GM12878 (cell line): ENCODE measurements around the gene PLSCR3. TPM values are rescaled to one million over a fixed set of nuclear protein-coding genes. Genes with fewer than 3 reads are reported as not detected.

Experiments
- ATAC-seq: fragments of 200-7000 bp; cut with Tn5 transposase; 3 replicates; pipeline ENCODE4 v1.9.1; 2020; ENCODE audit warnings: mild to moderate bottlenecking, moderate library complexity
- BruUV-seq: library from RNA; stranded (reverse); fragments of 400-500 nt; replicated peaks from 2 replicates; lab custom pipeline; 2021; lab: Mats Ljungman, UMichigan
- CTCF ChIA-PET: fragments of 300-600 bp; sonication (Branson Sonifier 250); formaldehyde crosslinking; extraction: SDS; loops from one replicate; lab custom pipeline; 2021; ENCODE audit warnings: inconsistent platforms; lab: Yijun Ruan, JAX
- POLR2A ChIA-PET: fragments of 350-600 bp; formaldehyde crosslinking; extraction: SDS; loops from one replicate; lab custom pipeline; 2021; ENCODE audit warnings: inconsistent platforms; lab: Charles Lee
- RAD21 ChIA-PET: fragments of 300-600 bp; sonication (Branson Sonifier 250); formaldehyde crosslinking; loops from one replicate; lab custom pipeline; 2023; ENCODE audit warnings: antibody characterized with exemption; ENCODE audit not compliant: unreplicated experiment; lab: Charles Lee
- SMC1A ChIA-PET: fragments of 300-600 bp; sonication (Branson Sonifier 250); formaldehyde crosslinking; loops from one replicate; lab custom pipeline; 2023; ENCODE audit not compliant: unreplicated experiment, uncharacterized antibody; lab: Charles Lee
- DNase-seq: peaks from one replicate; pipeline ENCODE4 v3.0.0-alpha.2; 2011; ENCODE audit warnings: low read depth, low spot score
- FAIRE-seq: peaks from 3 replicates; lab custom pipeline; 2011; peaks lifted over from hg19 to GRCh38; lab: Jason Lieb, UNC
- H2AFZ ChIP-seq: 2 replicates; pipeline ENCODE4 v1.6.0; 2011; ENCODE audit warnings: low read depth, low read length, control low read depth; ENCODE audit not compliant: control insufficient read depth
- H3K27ac ChIP-seq: 2 replicates; pipeline ENCODE4 v1.5.1; 2011; ENCODE audit warnings: control low read depth; ENCODE audit not compliant: control insufficient read depth, insufficient read depth
- H3K27me3 ChIP-seq, 2 experiments: replicated peaks in 1 of 2; 2 replicates each; pipeline versions ENCODE4 v1.6.0 to v1.6.1; 2011; ENCODE audit warnings: low read length in 1 of 2; ENCODE audit not compliant: control insufficient read depth in 2 of 2, insufficient read depth in 2 of 2
- H3K36me3 ChIP-seq, 2 experiments: 2 replicates each; pipeline ENCODE4 v1.5.1; 2011; ENCODE audit warnings: low read length in 1 of 2; ENCODE audit not compliant: control insufficient read depth in 2 of 2, insufficient read depth in 2 of 2
- H3K4me1 ChIP-seq: 2 replicates; pipeline ENCODE4 v1.6.1; 2011; ENCODE audit warnings: mild to moderate bottlenecking, low read length, moderate library complexity, mixed read lengths; ENCODE audit not compliant: control insufficient read depth, insufficient read depth
- H3K4me2 ChIP-seq: 2 replicates; pipeline ENCODE4 v1.6.0; 2011; ENCODE audit warnings: control low read depth; ENCODE audit not compliant: control insufficient read depth, insufficient read depth
- H3K4me3 ChIP-seq: fragments of 200-600 bp; sonication (generic); 2 replicates; pipeline ENCODE4 v1.5.1; 2016
- H3K79me2 ChIP-seq: 2 replicates; pipeline ENCODE4 v1.6.0; 2011; ENCODE audit warnings: low read length; ENCODE audit not compliant: control insufficient read depth, insufficient read depth
- H3K9ac ChIP-seq: 2 replicates; pipeline ENCODE4 v1.8.0; 2011; ENCODE audit warnings: low read length, control low read depth, mixed read lengths; ENCODE audit not compliant: control insufficient read depth, insufficient read depth
- H3K9me3 ChIP-seq: replicated peaks from 3 replicates; pipeline ENCODE4 v1.5.1; 2011; ENCODE audit warnings: mild to moderate bottlenecking, low read length; ENCODE audit not compliant: control insufficient read depth, insufficient read depth
- H4K20me1 ChIP-seq: 2 replicates; pipeline ENCODE4 v1.6.0; 2011; ENCODE audit not compliant: control insufficient read depth, insufficient read depth
- BMI1 ChIP-seq: fragments of 450-650 bp; IDR thresholded peaks from 2 replicates; pipeline ENCODE4 v1.6.1; 2016; ENCODE audit warnings: mild to moderate bottlenecking, moderate library complexity, borderline replicate concordance
- CBX3 ChIP-seq: fragments of 200-600 bp; sonication (generic); IDR thresholded peaks from 2 replicates; pipeline ENCODE4 v1.6.1; 2016; ENCODE audit warnings: low read depth, borderline replicate concordance
- CUX1 ChIP-seq: IDR thresholded peaks from 2 replicates; pipeline ENCODE4 v1.6.1; 2012; ENCODE audit warnings: improper control_type of control experiment, low read depth, low read length; ENCODE audit not compliant: insufficient replicate concordance
- IRF3 ChIP-seq: fragments of 450-650 bp; IDR thresholded peaks from 2 replicates; pipeline ENCODE4 v1.6.1; 2014; ENCODE audit warnings: mild to moderate bottlenecking
- JUNB ChIP-seq: IDR thresholded peaks from 2 replicates; pipeline ENCODE4 v1.6.1; 2016; ENCODE audit warnings: antibody characterized with exemption, mild to moderate bottlenecking
- LARP7 ChIP-seq: fragments of 450-650 bp; IDR thresholded peaks from 2 replicates; pipeline ENCODE4 v1.6.1; 2017; ENCODE audit warnings: mild to moderate bottlenecking
- RAD21 ChIP-seq: IDR thresholded peaks from 2 replicates; pipeline ENCODE4 v1.6.1; 2011; ENCODE audit warnings: mild to moderate bottlenecking, low read depth, low read length, moderate library complexity; ENCODE audit not compliant: insufficient read depth
- RB1 ChIP-seq: fragments of 450-650 bp; formaldehyde crosslinking; IDR thresholded peaks from 2 replicates; pipeline ENCODE4 v1.6.1; 2017; ENCODE audit warnings: mild to moderate bottlenecking, borderline replicate concordance
- RUNX3 ChIP-seq: IDR thresholded peaks from 2 replicates; pipeline ENCODE4 v1.6.1; 2012; ENCODE audit warnings: low read length, inconsistent platforms
- SMC3 ChIP-seq: IDR thresholded peaks from 2 replicates; pipeline ENCODE4 v1.6.1; 2011; ENCODE audit warnings: low read length, improper control_type of control experiment, borderline replicate concordance
- SPI1 ChIP-seq: IDR thresholded peaks from 2 replicates; pipeline ENCODE4 v1.6.1; 2011; ENCODE audit warnings: low read depth, mild to moderate bottlenecking, low read length, moderate library complexity, borderline replicate concordance; ENCODE audit not compliant: insufficient read depth
- STAT1 ChIP-seq: fragments of 450-650 bp; conservative IDR thresholded peaks from 2 replicates; pipeline ENCODE4 v1.6.1; 2014; ENCODE audit warnings: antibody characterized with exemption, mild to moderate bottlenecking
- STAT3 ChIP-seq: IDR thresholded peaks from 2 replicates; pipeline ENCODE4 v1.6.1; 2011; ENCODE audit warnings: low read depth, low read length, improper control_type of control experiment
- SUPT20H ChIP-seq: IDR thresholded peaks from 2 replicates; pipeline ENCODE4 v1.6.1; 2011; ENCODE audit warnings: low read depth, mild to moderate bottlenecking, low read length, moderate library complexity, borderline replicate concordance; ENCODE audit not compliant: control insufficient read depth
- TARDBP ChIP-seq: IDR thresholded peaks from 2 replicates; pipeline ENCODE4 v1.6.1; 2016; ENCODE audit warnings: borderline replicate concordance
- TCF3 ChIP-seq: IDR thresholded peaks from 2 replicates; pipeline ENCODE4 v1.6.1; 2012; ENCODE audit warnings: low read depth, mild to moderate bottlenecking, low read length, borderline replicate concordance; ENCODE audit not compliant: insufficient read depth
- WRNIP1 ChIP-seq: IDR thresholded peaks from 2 replicates; pipeline ENCODE4 v1.6.1; 2011; ENCODE audit warnings: low read depth, low read length, improper control_type of control experiment, borderline replicate concordance
- ZNF207 ChIP-seq: fragments of 450-650 bp; IDR thresholded peaks from 2 replicates; pipeline ENCODE4 v1.6.1; 2014; ENCODE audit warnings: antibody characterized with exemption, mild to moderate bottlenecking, borderline replicate concordance
- ZZZ3 ChIP-seq: IDR thresholded peaks from 2 replicates; pipeline ENCODE4 v1.6.1; 2011; ENCODE audit warnings: low read depth; ENCODE audit not compliant: control insufficient read depth, insufficient read length
- WGBS: methylation state at CpG from one replicate; pipeline ENCODE4 v1.1.6; 2016; ENCODE audit warnings: low lambda C conversion rate; ENCODE audit not compliant: insufficient replicate concordance, insufficient coverage; ENCODE audit errors: missing lambda C conversion rate; 5-methylcytosine and 5-hydroxymethylcytosine counted together
- in situ Hi-C: fragments of 300-500 bp; cut with MboI; formaldehyde crosslinking; loops from 9 replicates; pipeline ENCODE4 v1.14.3; 2018; ENCODE audit warnings: mixed read lengths
- intact Hi-C: fragments of 100-400 bp; cut with micrococcal nuclease; formaldehyde crosslinking; loops from one replicate; pipeline ENCODE4 v1.14.2; 2022; ENCODE audit not compliant: unreplicated experiment
- polyA plus RNA-seq, 11 experiments: library from polyadenylated mRNA; depleted of rRNA in 4 of 11; unstranded in 6 of 11; stranded (reverse) in 5 of 11; fragments of >200 nt; fragmentation: Nextera tagmentation in 4 of 11; fragmentation: Illumina TruSeq in 1 of 11; extraction: Ambion mirVana in 4 of 11; extraction: Trizol in 1 of 11; gene quantifications; 1 replicate in 1 of 11; 2 replicates in 10 of 11; pipeline versions ENCODE4 v1.2.1 to v1.2.3, GENCODE V29; 2011 to 2016; ENCODE audit warnings: inconsistent platforms in 2 of 11, missing spikeins in 2 of 11, low read depth in 1 of 11
- total RNA-seq, 4 experiments: library from RNA; depleted of rRNA in 3 of 4; stranded (reverse); fragments of >200 nt in 3 of 4; fragmentation: Illumina TruSeq in 1 of 4; extraction: Trizol in 1 of 4; gene quantifications; 2 replicates each; pipeline versions ENCODE4 v1.2.1 to v1.2.3, GENCODE V29; 2013 to 2021

Gene PLSCR3
- total and polyA plus RNA-seq, 10 of the 15 experiments (the other 5 are each of a cell fraction or from before 2014, with no cell fraction given) = 9.9 to 51.4 (median 43.4) TPM

DNA sequence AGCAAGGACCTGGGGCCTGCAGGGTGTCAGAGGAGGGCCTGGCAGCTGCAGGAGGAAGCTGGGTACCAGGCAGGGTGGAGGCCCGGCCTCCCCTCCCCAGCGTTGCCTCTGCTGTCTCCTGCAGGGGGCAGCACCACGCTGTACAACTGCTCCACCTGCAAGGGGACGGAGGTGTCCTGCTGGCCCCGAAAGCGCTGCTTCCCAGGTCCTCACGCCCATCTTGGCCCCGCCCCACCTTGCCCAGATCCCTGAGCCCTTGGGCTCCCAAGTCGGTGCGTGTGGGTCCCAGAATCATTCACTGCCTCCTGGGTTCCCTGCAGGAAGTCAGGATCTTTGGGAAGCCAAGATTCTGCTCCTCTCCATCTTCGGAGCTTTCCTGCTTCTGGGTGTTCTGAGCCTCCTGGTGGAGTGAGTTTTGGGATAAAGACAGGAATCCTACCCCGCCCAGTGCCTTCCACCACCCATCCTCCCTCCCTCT lies 38.2 kb downstream of the PLSCR3 start:
- POLR2A ChIA-PET = interaction anchor here (0.6 to 1.5 kb wide), 5 partner anchors 80 to 331 kb away, joined by 3 to 9 read pairs (median 3); partner anchors contain the start of genes TMEM102, TP53 and WRAP53
- peak; percentile 98 for FAIRE-seq
- TF ChIP-seq TARDBP (no peak), ZZZ3 (no peak), CBX3 (no peak), RAD21 (peak; percentile 82), JUNB (no peak), IRF3 (no peak), WRNIP1 (no peak), LARP7 (peak; percentile 57; the same call in 1 of the 2 replicates), BMI1 (no peak), STAT1 (no peak), TCF3 (0 out of 2 replicates have a peak, but pooled peaks have one; percentile 47), SMC3 (peak; percentile 85), CUX1 (no peak), ZNF207 (0 out of 2 replicates have a peak, but pooled peaks have one; percentile 42), SPI1 (no peak), RB1 (peak; percentile 54; the same call in 1 of the 2 replicates), RUNX3 (no peak), STAT3 (no peak), SUPT20H (no peak)

More for the DNA sequence above, 38.2 kb downstream of the PLSCR3 start:
- in situ Hi-C loops (no loop called here), intact Hi-C loops (loop anchor here (2.0 kb wide), 1 partner anchor 205 kb away; the partner anchor contains the start of gene SENP3)
- H3K79me2 ChIP-seq = peaks cover 7% of the 10 kb centered on the region
- WGBS = 4% methylated on average over 12 of the region's 12 CpGs
- no peak overlapping the region for H3K4me2 ChIP-seq
- DNase-seq (no peak), ATAC-seq (peak; percentile 69)
- BruUV-seq = no TSS peak
- no peak overlapping the region for H3K27ac ChIP-seq
- RAD21 ChIA-PET = interaction anchor here (0.6 to 3.6 kb wide), 15 partner anchors 19 to 361 kb away, joined by 3 to 31 read pairs (median 4); partner anchors contain the start of genes ACAP1, DNAH2, MPDU1 and TMEM102
- H3K9me3 ChIP-seq = no peaks in the 10 kb centered on the region
- no peak overlapping the region for H3K4me3 ChIP-seq
- H4K20me1 ChIP-seq = no peaks in the 10 kb centered on the region
- CTCF ChIA-PET = interaction anchor here (0.6 to 4.0 kb wide), 54 partner anchors 11 to 651 kb away, joined by 3 to 58 read pairs (median 4); partner anchors contain the start of genes ACAP1, CD68, KDM6B and MPDU1
- SMC1A ChIA-PET = interaction anchor here (0.6 to 2.4 kb wide), 15 partner anchors 20 to 331 kb away, joined by 3 to 10 read pairs (median 4); partner anchors contain the start of genes ACAP1, SLC2A4, TMEM256 and TP53
- H3K36me3 ChIP-seq = no peaks in the 10 kb centered on the region
- H2AFZ ChIP-seq = peak overlapping the region; percentile 30; the same call in 1 of the 2 replicates
- H3K9ac ChIP-seq = no peak overlapping the region
- no peaks in the 10 kb centered on the region for H3K27me3 ChIP-seq
- H3K4me1 ChIP-seq = peaks cover 18% of the 10 kb centered on the region
